Keratinocyte (primary cell): ENCODE measurements around the gene CACNA2D4.

Experiments
- EZH2 ChIP-seq: IDR thresholded peaks from one replicate; pipeline ENCODE4 v1.6.1; 2012; ENCODE audit warnings: inconsistent platforms, mild to moderate bottlenecking, low read length, moderate library complexity
- TF ChIP-seq, protein P1 (sequence below), 3 experiments: IDR thresholded peaks in 1 of 3; conservative IDR thresholded peaks in 1 of 3; optimal IDR thresholded peaks in 1 of 3; 2 replicates in 2 of 3; 3 replicates in 1 of 3; pipeline versions ENCODE3 to v1.5.1; 2011; ENCODE audit warnings: low read length in 3 of 3, mild to moderate bottlenecking in 3 of 3, moderate library complexity in 2 of 3, control low read depth in 1 of 3, inconsistent platforms in 1 of 3; ENCODE audit not compliant: insufficient read depth in 2 of 3; ENCODE audit errors: extremely low read depth in 1 of 3

DNA sequence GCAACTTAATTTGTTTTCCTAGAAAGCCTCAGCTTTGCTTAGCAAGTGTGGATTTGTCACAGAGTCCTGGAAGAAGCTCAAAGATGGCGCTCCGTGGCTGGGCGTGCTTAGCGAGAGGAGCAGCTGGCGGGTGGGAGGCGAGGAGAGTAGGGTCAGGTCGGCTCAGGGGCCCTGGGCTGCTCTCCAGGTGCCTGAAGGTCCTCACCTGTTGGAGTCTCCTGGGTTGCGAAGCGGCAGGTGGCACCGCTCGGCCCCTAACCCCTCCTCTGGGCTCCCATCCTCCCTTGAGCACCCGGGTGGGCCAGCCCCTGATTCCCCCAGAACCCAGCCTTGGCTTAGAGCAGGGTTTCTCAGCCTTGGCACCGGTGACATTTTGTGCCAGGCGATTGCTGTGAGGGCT lies 73.0 kb downstream of the CACNA2D4 start:
- no peak for TF ChIP-seq EZH2
- TF ChIP-seq, protein P1, sequence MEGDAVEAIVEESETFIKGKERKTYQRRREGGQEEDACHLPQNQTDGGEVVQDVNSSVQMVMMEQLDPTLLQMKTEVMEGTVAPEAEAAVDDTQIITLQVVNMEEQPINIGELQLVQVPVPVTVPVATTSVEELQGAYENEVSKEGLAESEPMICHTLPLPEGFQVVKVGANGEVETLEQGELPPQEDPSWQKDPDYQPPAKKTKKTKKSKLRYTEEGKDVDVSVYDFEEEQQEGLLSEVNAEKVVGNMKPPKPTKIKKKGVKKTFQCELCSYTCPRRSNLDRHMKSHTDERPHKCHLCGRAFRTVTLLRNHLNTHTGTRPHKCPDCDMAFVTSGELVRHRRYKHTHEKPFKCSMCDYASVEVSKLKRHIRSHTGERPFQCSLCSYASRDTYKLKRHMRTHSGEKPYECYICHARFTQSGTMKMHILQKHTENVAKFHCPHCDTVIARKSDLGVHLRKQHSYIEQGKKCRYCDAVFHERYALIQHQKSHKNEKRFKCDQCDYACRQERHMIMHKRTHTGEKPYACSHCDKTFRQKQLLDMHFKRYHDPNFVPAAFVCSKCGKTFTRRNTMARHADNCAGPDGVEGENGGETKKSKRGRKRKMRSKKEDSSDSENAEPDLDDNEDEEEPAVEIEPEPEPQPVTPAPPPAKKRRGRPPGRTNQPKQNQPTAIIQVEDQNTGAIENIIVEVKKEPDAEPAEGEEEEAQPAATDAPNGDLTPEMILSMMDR (optimal IDR thresholded peaks at IDR 0.05 in 1 of 3, IDR thresholded peaks at IDR 0.05 in 1 of 3, conservative IDR thresholded peaks at IDR 0.05 in 1 of 3; ENCODE audit: extremely low read depth in 1 of 3, insufficient read depth in 2 of 3, low read length in 3 of 3), result no peak
